ENCODE results near the gene PFDN1. TPM values are rescaled to one million over a fixed set of nuclear protein-coding genes. Genes with fewer than 3 reads are reported as not detected.

PFDN1 gene
- total and polyA plus RNA-seq, 12 donors, result 49.1 to 194 (median 86.8) TPM

GRCh38 chr5:140252470-140253126, 50.3 kb downstream of the PFDN1 start:
- intact Hi-C loops (cut with DNase I), result no loop called here
- H3K4me3 ChIP-seq, result no peak overlapping the region
- WGBS, 4 donors, result 92 to 96% (median 94%) methylated on average over 10 of the region's 10 CpGs

GRCh38 chr5:140251527-140251973, 51.4 kb downstream of the PFDN1 start:
- peak in 2 of 7 donors; percentile 39 to 56 for DNase-seq

More at GRCh38 chr5:140252470-140253126, 50.3 kb downstream of the PFDN1 start:
- Histone ChIP-seq H3K36me3 (replicated peaks in 1 of 2) (peaks cover 0 to 7% of the 10 kb centered on the region in 2 donors), H3K4me1 (replicated peaks in 1 of 2) (peaks cover 0 to 12% of the 10 kb centered on the region in 2 donors), H3K27ac (no peak overlapping the region), H3K27me3 (no peaks in the 10 kb centered on the region), H3K9me3 (replicated peaks in 1 of 3) (no peaks in the 10 kb centered on the region)
- TF ChIP-seq CTCF (IDR thresholded peaks at IDR 0.05) (no peak), POLR2A (IDR thresholded peaks at IDR 0.05) (no peak)
- no peak for DNase-seq

GRCh38 chr5:140250386-140250785, 52.5 kb downstream of the PFDN1 start:
- peaks cover 0 to 11% of the 10 kb centered on the region in 2 donors for H3K36me3 ChIP-seq (replicated peaks in 1 of 2)
- H3K4me1 ChIP-seq (replicated peaks in 1 of 2), result peaks cover 6 to 31% of the 10 kb centered on the region in 2 donors
- no peaks in the 10 kb centered on the region for H3K9me3 ChIP-seq (replicated peaks in 1 of 3)
- 90 to 92% (median 91%) methylated on average over 6 of the region's 6 CpGs for whole genome bisulfite sequencing, 4 donors
- H3K27ac ChIP-seq, result no peak overlapping the region
- TF ChIP-seq CTCF (IDR thresholded peaks at IDR 0.05) (no peak), POLR2A (IDR thresholded peaks at IDR 0.05) (no peak)
- peak in 1 of 7 donors; percentile 18 for DNase-seq
- H3K4me3 ChIP-seq, result no peak overlapping the region
- intact Hi-C loops (cut with DNase I), result no loop called here
- no peaks in the 10 kb centered on the region for H3K27me3 ChIP-seq

More at GRCh38 chr5:140251527-140251973, 51.4 kb downstream of the PFDN1 start:
- Histone ChIP-seq H3K9me3 (replicated peaks in 1 of 3) (no peaks in the 10 kb centered on the region), H3K4me1 (replicated peaks in 1 of 2) (peaks cover 1 to 19% of the 10 kb centered on the region in 2 donors), H3K27me3 (no peaks in the 10 kb centered on the region), H3K27ac (no peak overlapping the region), H3K4me3 (no peak overlapping the region), H3K36me3 (replicated peaks in 1 of 2) (peaks cover 0 to 7% of the 10 kb centered on the region in 2 donors)
- WGBS, 4 donors, result 55 to 75% (median 64%) methylated on average over 5 of the region's 5 CpGs
- intact Hi-C loops (cut with DNase I), result no loop called here
- TF ChIP-seq POLR2A (IDR thresholded peaks at IDR 0.05) (no peak), CTCF (IDR thresholded peaks at IDR 0.05) (no peak)

- intact Hi-C loops (cut with DNase I), result no loop called here
Measured at GRCh38 chr5:140249536-140249935, 53.4 kb downstream of the PFDN1 start.

More at GRCh38 chr5:140249536-140249935, 53.4 kb downstream of the PFDN1 start:
- Histone ChIP-seq H3K27me3 (no peaks in the 10 kb centered on the region), H3K36me3 (replicated peaks in 1 of 2) (peaks cover 0 to 18% of the 10 kb centered on the region in 2 donors), H3K27ac (no peak overlapping the region), H3K9me3 (replicated peaks in 1 of 3) (no peaks in the 10 kb centered on the region), H3K4me1 (replicated peaks in 1 of 2) (peaks cover 10 to 40% of the 10 kb centered on the region in 2 donors), H3K4me3 (no peak overlapping the region)
- TF ChIP-seq POLR2A (IDR thresholded peaks at IDR 0.05), result no peak
- 81 to 89% (median 84%) methylated on average over 5 of the region's 5 CpGs for WGBS, 4 donors
- peak in 1 of 7 donors; percentile 42 for DNase-seq

Data from adrenal gland (tissue), 12 donors.